ENCODE data around the gene CAPN7.

CAPN7 gene

DNA sequence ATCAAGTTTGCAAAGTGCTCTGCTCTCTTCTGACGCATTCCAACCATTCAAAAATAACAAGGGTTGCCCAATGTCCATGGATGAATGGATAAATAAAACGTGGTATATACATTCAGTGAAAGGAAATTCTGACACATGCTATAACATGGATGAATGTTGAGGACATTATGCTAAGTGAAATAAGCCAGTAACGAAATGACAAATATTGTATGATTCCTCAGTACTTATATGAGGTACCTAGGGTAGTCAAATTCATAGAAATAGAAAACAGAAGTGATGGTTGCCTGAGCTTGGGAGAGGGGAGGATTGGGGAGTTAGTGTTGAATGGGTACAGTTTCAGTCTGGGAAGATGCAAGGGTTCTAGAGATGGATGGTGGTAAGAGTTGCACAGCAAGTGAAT, 92.5 kb downstream of the CAPN7 start:
- no peak for DNase-seq (ENCODE audit: low spot score)

DNA sequence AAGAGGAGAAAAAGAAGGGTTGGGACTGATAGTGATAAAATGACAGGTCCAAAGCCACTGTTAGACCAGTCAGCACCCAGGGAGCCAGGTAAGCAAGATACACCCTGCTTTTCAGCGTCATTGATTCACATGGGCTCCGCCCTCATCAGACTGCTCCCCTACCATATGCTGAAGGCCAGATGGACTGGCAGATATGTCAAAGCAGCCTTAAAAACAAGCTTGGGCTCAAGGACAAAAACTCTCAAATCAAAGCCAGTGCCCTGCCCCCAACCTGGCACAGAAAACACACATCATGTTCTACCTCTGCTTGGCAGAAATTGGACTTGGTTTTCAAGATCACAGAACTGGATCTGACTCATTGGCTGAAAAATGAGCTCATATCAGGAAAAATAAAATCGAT, 93.0 kb downstream of the CAPN7 start:
- no peak for DNase-seq (ENCODE audit: low spot score)

DNA sequence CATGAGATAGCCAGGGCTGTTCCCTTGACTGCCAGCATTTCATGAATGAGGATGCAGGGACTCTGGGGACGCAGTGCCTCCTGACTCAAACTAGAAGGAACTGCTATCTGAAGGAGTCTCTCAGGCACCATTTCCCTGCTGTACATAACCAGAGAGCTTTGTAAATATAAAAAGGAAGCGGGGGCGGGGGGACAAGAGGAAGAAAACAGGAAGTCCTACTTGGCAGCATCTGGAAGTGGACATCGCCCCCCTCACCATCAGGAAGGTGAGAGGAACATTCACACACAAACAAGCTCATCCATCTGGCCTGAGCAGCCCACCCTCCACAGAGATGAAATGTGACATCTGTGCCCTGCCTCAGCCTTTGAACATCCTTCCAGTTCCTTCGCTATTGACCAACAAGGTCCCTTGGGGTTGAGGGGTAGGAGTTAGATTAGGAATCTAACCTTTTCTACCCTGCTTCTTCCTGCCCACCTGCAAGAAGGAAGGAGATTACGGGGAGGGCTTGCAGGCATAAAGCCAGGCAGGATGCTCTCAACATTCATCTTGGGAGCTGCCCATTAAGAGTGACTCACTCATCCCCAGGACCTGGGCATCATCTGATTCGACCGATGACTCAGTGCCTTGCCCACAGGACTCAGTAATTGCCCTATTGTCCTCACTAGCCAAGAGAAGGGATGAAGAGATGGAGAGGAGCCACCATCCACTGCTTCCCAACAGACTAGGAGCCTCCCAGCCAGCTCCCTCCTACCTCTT, 94.5 kb downstream of the CAPN7 start:
- no peak for DNase-seq (ENCODE audit: low spot score)

DNA sequence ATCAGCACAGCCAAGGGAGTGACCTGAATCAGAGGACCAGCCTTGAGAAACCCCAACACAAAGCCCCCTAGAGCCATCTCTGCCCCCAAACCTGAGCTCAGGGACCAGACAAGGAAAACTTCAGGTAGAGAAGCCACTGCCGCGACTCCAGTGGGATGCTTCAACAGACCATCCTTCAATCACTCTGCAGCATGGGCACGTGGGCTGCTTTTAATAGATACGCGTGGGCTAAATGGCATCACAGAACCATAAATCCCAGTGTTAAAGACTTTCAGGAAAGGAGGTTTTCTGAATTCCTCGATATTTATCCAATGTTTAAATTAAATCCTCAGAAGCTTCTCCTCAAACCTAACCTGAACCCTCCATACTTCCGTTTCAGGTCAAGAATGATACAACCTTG, 95.7 kb downstream of the CAPN7 start:
- DNase-seq (ENCODE audit: low spot score): no peak
